Ishikawa (cell line): ENCODE measurements around the gene CLSTN1.

Experiments used
- CEBPB ChIP-seq: IDR thresholded peaks from 2 replicates; pipeline ENCODE4 v1.6.1; 2012
- CREB1 ChIP-seq: IDR thresholded peaks from 2 replicates; pipeline ENCODE4 v1.6.1; 2012; ENCODE audit warnings: low read depth
- EGR1 ChIP-seq: IDR thresholded peaks from 2 replicates; pipeline ENCODE4 v1.6.1; 2012
- EP300 ChIP-seq: IDR thresholded peaks from 2 replicates; pipeline ENCODE4 v1.6.1; 2012; ENCODE audit warnings: borderline replicate concordance
- FOXM1 ChIP-seq: IDR thresholded peaks from 2 replicates; pipeline ENCODE4 v1.6.1; 2012; ENCODE audit warnings: low read depth, borderline replicate concordance
- MAX ChIP-seq: IDR thresholded peaks from 2 replicates; pipeline ENCODE4 v1.6.1; 2012
- NFIC ChIP-seq: IDR thresholded peaks from 2 replicates; pipeline ENCODE4 v1.6.1; 2012
- RAD21 ChIP-seq: IDR thresholded peaks from 2 replicates; pipeline ENCODE4 v1.6.1; 2012; ENCODE audit warnings: low read depth
- TAF1 ChIP-seq: IDR thresholded peaks from 2 replicates; pipeline ENCODE4 v1.6.1; 2012; ENCODE audit warnings: low read depth, mild to moderate bottlenecking
- ZBTB7A ChIP-seq: IDR thresholded peaks from 2 replicates; pipeline ENCODE4 v1.6.1; 2012; ENCODE audit warnings: low read depth

GRCh38 chr1:9705337-9706093 lies 118.2 kb downstream of the CLSTN1 start:
- TF ChIP-seq CEBPB (no peak), EP300 (no peak), ZBTB7A (no peak), EGR1 (no peak), MAX (no peak), TAF1 (no peak), CREB1 (no peak), NFIC (no peak), RAD21 (no peak), FOXM1 (no peak)
